Measurements from ENCODE around the gene PIGZ.

The PIGZ gene

GRCh38 chr3:196992461-196993065 is 23.9 kb upstream of the PIGZ start:
- ChIA-PET POLR2A (no interaction called here), CTCF (interaction anchor here (2.1 to 3.0 kb wide), 2 partner anchors 10 to 14 kb away, joined by 9 to 26 read pairs; no protein-coding TSS in a partner anchor)
- no peak for TF ChIP-seq CTCF (IDR thresholded peaks at IDR 0.05; ENCODE audit: insufficient read depth, low read length, missing control alignments)
- no peak overlapping the region for H3K4me3 ChIP-seq (ENCODE audit: low read depth, low read length)
- DNase-seq (ENCODE audit: low read depth, low spot score) = no peak

- ChIA-PET POLR2A (no interaction called here), CTCF (interaction anchor here (1.4 to 3.0 kb wide), 5 partner anchors 9 to 14 kb away, joined by 6 to 26 read pairs (median 13); no protein-coding TSS in a partner anchor)
- DNase-seq (ENCODE audit: low read depth, low spot score) = no peak
- no peak overlapping the region for H3K4me3 ChIP-seq (ENCODE audit: low read depth, low read length)
- no peak for TF ChIP-seq CTCF (IDR thresholded peaks at IDR 0.05; ENCODE audit: insufficient read depth, low read length, missing control alignments)
These were observed 23.2 kb upstream of the PIGZ start for GRCh38 chr3:196991581-196992460.

- ChIA-PET POLR2A (no interaction called here), CTCF (interaction anchor here (1.4 to 2.6 kb wide), 4 partner anchors 10 to 39 kb away, joined by 4 to 15 read pairs (median 10); partner anchors contain the start of gene MELTF)
- TF ChIP-seq CTCF (IDR thresholded peaks at IDR 0.05; ENCODE audit: insufficient read depth, low read length, missing control alignments) = no peak
- no peak overlapping the region for H3K4me3 ChIP-seq (ENCODE audit: low read depth, low read length)
- DNase-seq (ENCODE audit: low read depth, low spot score) = no peak
These were observed 22.0 kb upstream of the PIGZ start for GRCh38 chr3:196990601-196991007.

- no peak for DNase-seq (ENCODE audit: low read depth, low spot score)
- H3K4me3 ChIP-seq (ENCODE audit: low read depth, low read length) = no peak overlapping the region
- no peak for TF ChIP-seq CTCF (IDR thresholded peaks at IDR 0.05; ENCODE audit: insufficient read depth, low read length, missing control alignments)
- CTCF ChIA-PET = interaction anchor here (0.7 to 2.6 kb wide), 4 partner anchors 11 to 377 kb away, joined by 3 to 15 read pairs (median 8); partner anchors contain the start of gene MELTF
- POLR2A ChIA-PET = no interaction called here
These were observed 21.2 kb upstream of the PIGZ start for GRCh38 chr3:196989721-196990262.

- CTCF ChIA-PET = no interaction called here
- POLR2A ChIA-PET = no interaction called here
- no peak overlapping the region for H3K4me3 ChIP-seq (ENCODE audit: low read depth, low read length)
- no peak for DNase-seq (ENCODE audit: low read depth, low spot score)
- TF ChIP-seq CTCF (IDR thresholded peaks at IDR 0.05; ENCODE audit: insufficient read depth, low read length, missing control alignments) = no peak
These were observed 19.8 kb upstream of the PIGZ start for GRCh38 chr3:196988241-196989029.
